22Rv1 (cell line): ENCODE results near the gene TMC2.
A peak's percentile ranks its signal among the peaks of the same experiment; 100 is the strongest.

ENCODE experiments used
- H3K27ac ChIP-seq: fragments of 450-650 bp; 2 replicates; pipeline ENCODE4 v1.5.1; 2017
- CTCF ChIP-seq: fragments of 450-650 bp; IDR thresholded peaks from 2 replicates; pipeline ENCODE4 v1.5.1; 2017; ENCODE audit warnings: mild to moderate bottlenecking
- ZFX ChIP-seq: fragments of 450-650 bp; IDR thresholded peaks from 2 replicates; pipeline ENCODE4 v1.6.1; 2017; ENCODE audit warnings: antibody characterized with exemption, borderline replicate concordance

TMC2 gene

DNA sequence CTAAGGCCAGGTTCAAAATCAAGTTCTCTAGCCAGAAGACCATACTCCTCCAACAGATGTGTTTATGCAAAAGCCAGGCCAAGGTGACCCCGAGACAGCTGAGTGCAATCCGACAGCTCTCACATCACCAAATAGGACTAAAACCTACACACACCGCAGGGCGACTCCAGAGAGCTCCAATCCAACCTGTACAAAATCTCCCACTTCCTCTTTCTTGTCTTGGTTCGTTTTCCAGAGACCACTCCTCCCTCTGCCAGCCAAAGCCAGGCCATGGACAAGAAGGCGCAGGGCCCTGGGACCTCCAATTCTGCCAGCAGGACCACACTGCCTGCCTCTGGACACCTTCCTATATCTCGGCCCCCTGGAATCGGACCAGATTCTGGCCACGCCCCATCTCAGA, 104.5 kb downstream of the TMC2 start:
- H3K27ac ChIP-seq: no peak overlapping the region
- no peak for TF ChIP-seq CTCF

- H3K27ac ChIP-seq: no peak overlapping the region
- TF ChIP-seq ZFX: no peak
- TF ChIP-seq CTCF: no peak
Observed at GRCh38 chr20:2643708-2644107, 107.3 kb downstream of the TMC2 start.

GRCh38 chr20:2651772-2652723, 115.7 kb downstream of the TMC2 start, which contains the start of gene NOP56:
NOP56 (plus strand) TSS chr20:2652632; CDS start chr20:2652661, 29 bp downstream.
- peak within 1 kb of the TSS; percentile 94 for H3K27ac ChIP-seq
- TF ChIP-seq ZFX (no peak), CTCF (no peak)

DNA sequence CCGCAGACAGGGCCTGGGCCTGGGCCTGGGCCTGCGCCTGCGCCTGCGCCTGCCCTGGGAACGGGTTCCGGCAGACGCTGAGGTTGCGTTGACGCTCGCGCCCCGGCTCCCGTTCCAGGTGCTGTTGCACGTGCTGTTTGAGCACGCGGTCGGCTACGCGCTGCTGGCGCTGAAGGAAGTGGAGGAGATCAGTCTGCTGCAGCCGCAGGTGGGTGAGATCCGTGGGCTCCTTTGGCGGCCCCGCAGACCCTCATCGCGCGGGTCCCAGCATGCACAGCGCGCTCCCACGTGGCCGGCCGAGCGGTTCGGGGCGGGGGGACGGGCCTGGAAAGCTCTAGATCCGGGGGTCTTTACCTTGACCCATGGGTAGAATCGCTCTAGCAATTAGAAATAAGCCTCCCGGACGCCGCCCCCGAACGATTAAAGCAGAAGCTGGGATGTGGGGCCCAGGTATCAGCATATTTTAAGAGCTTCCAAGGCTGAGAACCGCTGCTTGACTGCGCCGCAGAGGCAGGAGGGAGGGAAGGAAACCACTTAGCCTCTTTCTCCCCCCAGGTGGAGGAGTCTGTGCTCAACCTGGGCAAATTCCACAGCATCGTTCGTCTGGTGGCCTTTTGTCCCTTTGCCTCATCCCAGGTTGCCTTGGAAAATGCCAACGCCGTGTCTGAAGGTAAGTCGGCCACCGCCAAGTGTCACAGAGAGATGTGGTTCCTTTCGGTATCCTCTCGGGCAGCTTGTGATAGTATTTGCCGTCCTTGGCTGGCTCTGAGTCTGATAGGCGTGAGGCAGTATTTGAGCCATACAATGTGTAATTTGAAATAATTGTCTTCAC, 116.6 kb downstream of the TMC2 start:
- TF ChIP-seq ZFX: no peak
- TF ChIP-seq CTCF: no peak
- peak overlapping the region; percentile 94 for H3K27ac ChIP-seq

DNA sequence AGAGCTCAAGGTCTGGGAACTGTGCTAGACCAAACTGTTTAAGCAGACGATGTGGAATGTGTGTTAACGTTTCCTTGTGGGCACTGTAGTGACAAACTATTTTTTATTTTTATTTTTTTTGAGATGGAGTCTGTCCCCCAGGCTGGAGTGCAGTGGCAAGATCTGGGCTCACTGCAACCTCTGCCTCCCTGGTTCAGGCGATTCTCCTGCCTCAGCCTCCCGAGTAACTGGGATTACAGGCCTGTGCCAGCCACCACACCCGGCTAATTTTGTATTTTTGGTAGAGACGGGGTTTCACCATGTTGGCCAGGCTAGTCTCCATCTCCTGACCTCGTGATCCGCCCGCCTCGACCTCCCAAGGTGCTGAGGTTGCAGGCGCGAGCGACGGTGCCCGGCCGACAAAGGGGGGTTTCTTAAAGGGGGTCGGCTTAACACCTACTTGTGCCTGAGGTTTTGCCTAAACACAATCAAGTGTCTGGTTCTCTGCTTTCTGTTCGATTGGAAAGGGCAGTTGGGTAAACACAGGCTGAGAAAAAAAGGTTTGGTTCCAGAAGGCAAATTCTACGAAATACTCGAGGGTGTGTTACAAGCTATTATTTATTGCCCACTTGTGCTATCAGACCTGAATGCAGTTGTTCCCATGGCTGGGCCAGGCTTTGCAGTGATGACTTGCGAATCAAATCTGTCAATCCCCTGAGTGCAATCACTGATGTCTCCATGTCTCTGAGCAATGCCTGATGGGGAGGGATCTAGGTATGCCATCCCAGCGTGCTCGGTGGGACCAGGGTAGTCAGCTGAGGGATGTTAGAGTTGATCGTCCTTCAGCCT, 117.4 kb downstream of the TMC2 start:
- H3K27ac ChIP-seq: peak overlapping the region; percentile 94
- TF ChIP-seq ZFX: no peak
- no peak for TF ChIP-seq CTCF

GRCh38 chr20:2654384-2654822, 118.0 kb downstream of the TMC2 start:
- TF ChIP-seq ZFX: no peak
- no peak for TF ChIP-seq CTCF
- peak overlapping the region; percentile 94 for H3K27ac ChIP-seq
